H1 (cell line): Measurements from ENCODE around the gene SMC6. TPM values are rescaled to one million over a fixed set of nuclear protein-coding genes. Genes with fewer than 3 reads are reported as not detected.

Experiments used
- BRCA1 ChIP-seq: IDR thresholded peaks from 2 replicates; pipeline ENCODE4 v1.6.1; 2012; ENCODE audit warnings: low read depth, low read length, improper control_type of control experiment
- CBX5 ChIP-seq: fragments of 300-800, 300-1000 bp; sonication (generic); IDR thresholded peaks from 2 replicates; pipeline ENCODE4 v1.7.1; 2016; ENCODE audit warnings: antibody characterized with exemption, low read length, low read depth
- CHD1 ChIP-seq: IDR thresholded peaks from 2 replicates; pipeline ENCODE4 v1.6.1; 2012; ENCODE audit warnings: low read depth, low read length, improper control_type of control experiment
- CHD7 ChIP-seq: fragments of 300-600 bp; sonication (generic); IDR thresholded peaks from 2 replicates; pipeline ENCODE4 v1.7.1; 2012; ENCODE audit warnings: low read length, moderate library complexity, mild to moderate bottlenecking, inconsistent platforms; ENCODE audit not compliant: insufficient replicate concordance
- EGR1 ChIP-seq: IDR thresholded peaks from 2 replicates; pipeline ENCODE4 v1.6.1; 2011; ENCODE audit warnings: low read depth, low read length, borderline replicate concordance
- FOSL1 ChIP-seq: IDR thresholded peaks from 2 replicates; pipeline ENCODE4 v1.6.1; 2011; ENCODE audit warnings: mild to moderate bottlenecking, low read depth, low read length, moderate library complexity; ENCODE audit not compliant: insufficient read depth
- SIRT6 ChIP-seq: IDR thresholded peaks from one replicate; pipeline ENCODE4 v1.7.1; 2012; ENCODE audit warnings: low read length, inconsistent platforms
- TBP ChIP-seq: IDR thresholded peaks from 2 replicates; pipeline ENCODE4 v1.6.1; 2011; ENCODE audit warnings: low read depth, low read length, improper control_type of control experiment
- USF2 ChIP-seq: IDR thresholded peaks from 2 replicates; pipeline ENCODE4 v1.6.1; 2011; ENCODE audit warnings: low read length, improper control_type of control experiment
- polyA plus RNA-seq, 7 experiments: library from polyadenylated mRNA; depleted of rRNA in 3 of 7; stranded (reverse) in 5 of 7; unstranded in 2 of 7; fragments of >200 nt in 5 of 7; fragments of 200-250 nt in 2 of 7; gene quantifications; 1 replicate in 5 of 7; 2 replicates in 1 of 7; 4 replicates in 1 of 7; pipeline versions ENCODE4 v1.2.1 to v1.2.3, GENCODE V29; 2011 to 2013; ENCODE audit warnings: missing spikeins in 2 of 7, mixed read lengths in 2 of 7
- total RNA-seq: library from RNA; stranded (reverse); fragmentation: NEBNext Ultra II Directional; extraction: Animal tissue kit (Norgen Biotek cat#: 25700); gene quantifications from 2 replicates; pipeline ENCODE4 v1.2.1, GENCODE V29; 2021

The SMC6 gene
- total and polyA plus RNA-seq, 2 of the 8 experiments (the other 6 are each of a cell fraction or from before 2014, with no cell fraction given) = 9.7 to 49.5 TPM

GRCh38 chr2:17628349-17629261, 125.0 kb downstream of the SMC6 start (continued):
- no peak for TF ChIP-seq CHD7
- no peak for TF ChIP-seq BRCA1
- no peak for TF ChIP-seq SIRT6
- no peak for TF ChIP-seq USF2
- TF ChIP-seq EGR1 = no peak
- TF ChIP-seq FOSL1 = no peak
- no peak for TF ChIP-seq CBX5
- TF ChIP-seq TBP = no peak
- TF ChIP-seq CHD1 = no peak
